CD14-positive monocyte (primary cell): Measurements from ENCODE around the gene FOXG1. TPM values are rescaled to one million over a fixed set of nuclear protein-coding genes. Genes with fewer than 3 reads are reported as not detected.

Source experiments
- DNase-seq, 3 donors: peaks; one replicate each; pipeline ENCODE4 v3.0.0-alpha.2; 2011 to 2022
- H2AFZ ChIP-seq: 2 replicates; pipeline ENCODE4 v1.6.0; 2012; ENCODE audit warnings: mild to moderate bottlenecking, low read depth, low read length, inconsistent platforms; ENCODE audit not compliant: insufficient read depth, poor library complexity, severe bottlenecking
- H3K27ac ChIP-seq, 2 donors: 1 replicate in 1 of 2; 2 replicates in 1 of 2; pipeline ENCODE4 v1.5.1; 2012 to 2013; ENCODE audit warnings: low read length in 2 of 2, control low read depth in 1 of 2, inconsistent platforms in 1 of 2, low read depth in 1 of 2, mild to moderate bottlenecking in 1 of 2
- H3K27me3 ChIP-seq, 2 donors: one replicate each; pipeline versions ENCODE4 v1.6.0 to v1.6.1; 2011 to 2013; ENCODE audit warnings: low read length in 2 of 2; ENCODE audit not compliant: control insufficient read depth in 2 of 2, insufficient read depth in 2 of 2
- H3K36me3 ChIP-seq, 2 donors: replicated peaks in 1 of 2; 1 replicate in 1 of 2; 2 replicates in 1 of 2; pipeline versions ENCODE4 v1.5.1 to v1.6.1; 2012 to 2013; ENCODE audit warnings: low read length in 2 of 2, control low read depth in 1 of 2, inconsistent platforms in 1 of 2, mild to moderate bottlenecking in 1 of 2; ENCODE audit not compliant: insufficient read depth in 2 of 2, control insufficient read depth in 1 of 2
- H3K4me1 ChIP-seq, 2 donors: 1 replicate in 1 of 2; 2 replicates in 1 of 2; pipeline versions ENCODE4 v1.5.1 to v1.6.1; 2012 to 2013; ENCODE audit warnings: low read length in 2 of 2, control low read depth in 1 of 2, inconsistent platforms in 1 of 2, mild to moderate bottlenecking in 1 of 2, moderate library complexity in 1 of 2; ENCODE audit not compliant: insufficient read depth in 2 of 2, control insufficient read depth in 1 of 2
- H3K4me2 ChIP-seq: replicated peaks from 2 replicates; pipeline ENCODE3; 2012; ENCODE audit warnings: low read length, moderate library complexity, mild to moderate bottlenecking; ENCODE audit not compliant: poor library complexity, severe bottlenecking; ENCODE audit errors: extremely low read depth
- H3K4me3 ChIP-seq, 3 experiments: fragments of 200-600 bp in 1 of 3; sonication (generic) in 1 of 3; replicated peaks in 1 of 3; 1 replicate in 2 of 3; 2 replicates in 1 of 3; pipeline ENCODE4 v1.5.1; 2011 to 2013; ENCODE audit warnings: low read length in 3 of 3, mild to moderate bottlenecking in 3 of 3, control low read depth in 2 of 3, low read depth in 2 of 3, inconsistent platforms in 1 of 3, moderate library complexity in 1 of 3
- H3K79me2 ChIP-seq: 2 replicates; pipeline ENCODE4 v1.6.0; 2012; ENCODE audit warnings: mild to moderate bottlenecking, control low read depth, inconsistent platforms, low read length, moderate library complexity; ENCODE audit not compliant: insufficient read depth
- H3K9ac ChIP-seq: 2 replicates; pipeline ENCODE4 v1.6.0; 2017; ENCODE audit warnings: low read length, mild to moderate bottlenecking; ENCODE audit not compliant: insufficient read depth, poor library complexity, severe bottlenecking
- H3K9me3 ChIP-seq, 2 donors: replicated peaks in 1 of 2; 1 replicate in 1 of 2; 2 replicates in 1 of 2; pipeline versions ENCODE4 v1.5.1 to v1.6.1; 2012 to 2013; ENCODE audit warnings: low read length in 2 of 2, control low read depth in 1 of 2; ENCODE audit not compliant: control insufficient read depth in 1 of 2, insufficient read depth in 1 of 2
- H4K20me1 ChIP-seq: 2 replicates; pipeline ENCODE4 v1.6.0; 2012; ENCODE audit warnings: mild to moderate bottlenecking, low read length, control low read depth, moderate library complexity; ENCODE audit not compliant: insufficient read depth
- H3K27ac Mint-ChIP-seq, 7 donors: one replicate each; pipeline ENCODE4 v1.8.0; 2020; ENCODE audit warnings: mild to moderate bottlenecking in 7 of 7, mixed read lengths in 7 of 7, moderate library complexity in 6 of 7, inconsistent platforms in 2 of 7
- H3K27me3 Mint-ChIP-seq, 3 donors: one replicate each; pipeline ENCODE4 v1.8.0; 2021 to 2022; ENCODE audit warnings: low read depth in 3 of 3, mild to moderate bottlenecking in 3 of 3, mixed read lengths in 3 of 3, moderate library complexity in 3 of 3, inconsistent platforms in 1 of 3
- H3K36me3 Mint-ChIP-seq, 2 donors: one replicate each; pipeline ENCODE4 v1.8.0; 2020; ENCODE audit warnings: mixed read lengths in 2 of 2, inconsistent platforms in 1 of 2, mild to moderate bottlenecking in 1 of 2
- H3K4me1 Mint-ChIP-seq: one replicate; pipeline ENCODE4 v1.8.0; 2020; ENCODE audit warnings: mild to moderate bottlenecking, mixed read lengths
- H3K4me3 Mint-ChIP-seq, 2 donors: one replicate each; pipeline ENCODE4 v1.8.0; 2020; ENCODE audit warnings: mild to moderate bottlenecking in 2 of 2, mixed read lengths in 2 of 2, moderate library complexity in 1 of 2
- H3K9me3 Mint-ChIP-seq, 7 donors: one replicate each; pipeline ENCODE4 v1.8.0; 2020 to 2022; ENCODE audit warnings: mixed read lengths in 7 of 7, mild to moderate bottlenecking in 6 of 7, moderate library complexity in 6 of 7, inconsistent platforms in 2 of 7
- CTCF ChIP-seq: fragments of 200-600 bp; IDR thresholded peaks from one replicate; pipeline ENCODE4 v1.8.0; 2022; ENCODE audit warnings: antibody characterized with exemption, mild to moderate bottlenecking
- whole genome bisulfite sequencing: methylation state at CpG from one replicate; pipeline ENCODE4 v1.1.5; 2013; ENCODE audit warnings: missing lambda C conversion rate; ENCODE audit not compliant: insufficient coverage; 5-methylcytosine and 5-hydroxymethylcytosine counted together
- intact Hi-C, 2 donors: fragments of 100-400 bp; cut with micrococcal nuclease; formaldehyde crosslinking; loops; one replicate each; pipeline versions ENCODE4 v1.15.0 to v1.15.1; 2023
- polyA plus RNA-seq, 3 donors: library from polyadenylated mRNA; depleted of rRNA in 1 of 3; unstranded in 2 of 3; stranded (reverse) in 1 of 3; fragments of 300-500 nt in 2 of 3; fragments of >200 nt in 1 of 3; fragmentation: Illumina TruSeq in 2 of 3; gene quantifications; 1 replicate in 2 of 3; 2 replicates in 1 of 3; pipeline ENCODE4 v1.2.3, GENCODE V29; 2012 to 2021

FOXG1 gene
- polyA plus RNA-seq, 3 donors, result not detected

- Histone ChIP-seq H3K9me3 (peaks cover 13 to 49% of the 10 kb centered on the region in 2 donors), H3K4me3 (no peak overlapping the region), H4K20me1 (no peaks in the 10 kb centered on the region), H3K4me1 (no peaks in the 10 kb centered on the region), H3K27ac (no peak overlapping the region), H3K27me3 (peaks cover 86 to 98% of the 10 kb centered on the region in 2 donors), H3K9ac (no peak overlapping the region), H3K4me2 (no peak overlapping the region), H2AFZ (no peak overlapping the region), H3K79me2 (no peaks in the 10 kb centered on the region), H3K36me3 (no peaks in the 10 kb centered on the region)
- Mint-ChIP-seq H3K27me3 (peaks cover 82 to 92% (median 87%) of the 10 kb centered on the region in 3 donors), H3K27ac (no peak overlapping the region), H3K4me1 (no peaks in the 10 kb centered on the region), H3K9me3 (peaks cover 12 to 47% (median 32%) of the 10 kb centered on the region in 7 donors), H3K36me3 (peaks cover 4 to 9% of the 10 kb centered on the region in 2 donors), H3K4me3 (peak overlapping the region in 1 of 2 donors; percentile 79)
- no peak for DNase-seq
- 3% methylated on average over 3 of the region's 7 CpGs for WGBS
- intact Hi-C loops, result no loop called here
- no peak for TF ChIP-seq CTCF
Observed at GRCh38 chr14:28773176-28773575, 6.6 kb downstream of the FOXG1 start.

- Mint-ChIP-seq H3K27ac (peak overlapping the region in 1 of 7 donors; percentile 45), H3K9me3 (peaks cover 8 to 43% (median 26%) of the 10 kb centered on the region in 7 donors), H3K4me1 (no peaks in the 10 kb centered on the region), H3K27me3 (peaks cover 82 to 91% (median 86%) of the 10 kb centered on the region in 3 donors), H3K4me3 (peak overlapping the region in 1 of 2 donors; percentile 87), H3K36me3 (peaks cover 4 to 5% of the 10 kb centered on the region in 2 donors)
- Histone ChIP-seq H3K4me1 (no peaks in the 10 kb centered on the region), H3K9me3 (peaks cover 10 to 44% of the 10 kb centered on the region in 2 donors), H3K4me3 (no peak overlapping the region), H4K20me1 (no peaks in the 10 kb centered on the region), H3K27ac (no peak overlapping the region), H3K4me2 (no peak overlapping the region), H3K9ac (no peak overlapping the region), H2AFZ (no peak overlapping the region), H3K27me3 (peaks cover 83 to 98% of the 10 kb centered on the region in 2 donors), H3K79me2 (no peaks in the 10 kb centered on the region), H3K36me3 (no peaks in the 10 kb centered on the region)
- WGBS, result 1% methylated on average over 39 of the region's 47 CpGs
- DNase-seq, result no peak
- intact Hi-C loops, result no loop called here
- TF ChIP-seq CTCF, result no peak
Observed at GRCh38 chr14:28773861-28774691, 7.5 kb downstream of the FOXG1 start.
